SKM-1 (cell line): ENCODE results near the gene PTPRJ.
"Not testable (repeated sequence)": the region's sequence is repeated elsewhere in the genome, so short reads cannot be mapped to it uniquely, and the experiment has no call there.

Experiments
- DNase-seq: peaks from one replicate; lab custom pipeline; 2025; ENCODE audit not compliant: unreplicated experiment; lab: John Stamatoyannopoulos, UW

The PTPRJ gene

GRCh38 chr11:48190906-48191654 lies 210.7 kb downstream of the PTPRJ start:
- not testable (repeated sequence) for DNase-seq

- DNase-seq: no peak
Measured at GRCh38 chr11:48193876-48194275, 213.5 kb downstream of the PTPRJ start.

- DNase-seq: no peak
Measured at GRCh38 chr11:48207881-48208280, 227.5 kb downstream of the PTPRJ start.

- DNase-seq: no peak
Measured at GRCh38 chr11:48210052-48210451, 229.7 kb downstream of the PTPRJ start.

- no peak for DNase-seq
Measured at GRCh38 chr11:48216510-48216909, 236.2 kb downstream of the PTPRJ start, which contains the start of gene OR4B1. Gene OR4B1 (plus strand): TSS chr11:48216810. CDS start chr11:48216810, 0 bp downstream.
